GM23338 (cell line): ENCODE results near the gene SLC4A5. TPM values are rescaled to one million over a fixed set of nuclear protein-coding genes. Genes with fewer than 3 reads are reported as not detected.

Experiments used
- ATAC-seq: fragments of 200-7000 bp; cut with Tn5 transposase; 3 replicates; pipeline ENCODE4 v1.9.1; 2020
- DNase-seq: peaks from one replicate; pipeline ENCODE4 v3.0.0-alpha.2; 2015; ENCODE audit warnings: low spot score
- H2AFZ ChIP-seq: fragments of 200-600 bp; sonication (generic); 2 replicates; pipeline ENCODE4 v1.8.0; 2016; ENCODE audit warnings: antibody characterized with exemption, mild to moderate bottlenecking, moderate library complexity
- H3F3A ChIP-seq: fragments of 200-600 bp; sonication (generic); replicated peaks from 2 replicates; pipeline ENCODE4 v1.8.0; 2017; ENCODE audit warnings: antibody characterized with exemption, mixed run types, low read depth
- H3K27ac ChIP-seq: fragments of 200-600 bp; sonication (generic); 2 replicates; pipeline ENCODE4 v1.6.1; 2016; ENCODE audit warnings: low read depth
- H3K27me3 ChIP-seq: fragments of 200-600 bp; sonication (generic); 2 replicates; pipeline ENCODE4 v1.8.0; 2016; ENCODE audit warnings: mild to moderate bottlenecking, mixed run types, moderate library complexity; ENCODE audit not compliant: insufficient read depth
- H3K36me3 ChIP-seq: fragments of 200-600 bp; sonication (generic); 2 replicates; pipeline ENCODE4 v1.8.0; 2016; ENCODE audit warnings: mild to moderate bottlenecking; ENCODE audit not compliant: insufficient read depth
- H3K4me1 ChIP-seq: fragments of 200-600 bp; sonication (generic); 2 replicates; pipeline ENCODE4 v1.8.0; 2016; ENCODE audit warnings: mild to moderate bottlenecking, moderate library complexity; ENCODE audit not compliant: insufficient read depth
- H3K4me2 ChIP-seq: fragments of 200-600 bp; sonication (generic); 2 replicates; pipeline ENCODE4 v1.7.1; 2017; ENCODE audit warnings: mixed run types
- H3K4me3 ChIP-seq: fragments of 200-600 bp; sonication (generic); 2 replicates; pipeline ENCODE4 v1.6.1; 2016; ENCODE audit warnings: mixed run types
- H3K79me2 ChIP-seq: fragments of 200-600 bp; sonication (generic); replicated peaks from 2 replicates; pipeline ENCODE4 v1.8.0; 2017; ENCODE audit warnings: mild to moderate bottlenecking; ENCODE audit not compliant: insufficient read depth
- H3K9me2 ChIP-seq: fragments of 200-600 bp; sonication (generic); 2 replicates; pipeline ENCODE4 v1.8.0; 2017; ENCODE audit not compliant: insufficient read depth
- H4K20me1 ChIP-seq: fragments of 200-600 bp; sonication (generic); replicated peaks from 2 replicates; pipeline ENCODE4 v1.8.0; 2017; ENCODE audit warnings: mild to moderate bottlenecking; ENCODE audit not compliant: insufficient read depth
- H3K27ac Mint-ChIP-seq: 2 replicates; pipeline ENCODE4 v1.8.0; 2020; ENCODE audit warnings: inconsistent platforms, mild to moderate bottlenecking, moderate library complexity, mixed read lengths
- H3K27me3 Mint-ChIP-seq: 3 replicates; pipeline ENCODE4 v1.8.0; 2022; ENCODE audit warnings: low read depth, mild to moderate bottlenecking, moderate library complexity, mixed read lengths, inconsistent platforms; ENCODE audit not compliant: insufficient read depth, poor library complexity
- H3K36me3 Mint-ChIP-seq: 3 replicates; pipeline ENCODE4 v1.8.0; 2021; ENCODE audit warnings: low read depth, mild to moderate bottlenecking, inconsistent platforms, moderate library complexity, mixed read lengths
- H3K4me1 Mint-ChIP-seq: 3 replicates; pipeline ENCODE4 v1.8.0; 2020; ENCODE audit warnings: mild to moderate bottlenecking, inconsistent platforms, mixed read lengths
- H3K4me3 Mint-ChIP-seq: 3 replicates; pipeline ENCODE4 v1.8.0; 2021; ENCODE audit warnings: moderate library complexity, mild to moderate bottlenecking, inconsistent platforms, mixed read lengths
- H3K9me3 Mint-ChIP-seq: 3 replicates; pipeline ENCODE4 v1.8.0; 2020; ENCODE audit warnings: moderate library complexity, mild to moderate bottlenecking, inconsistent platforms, mixed read lengths
- CREB1 ChIP-seq: fragments of 250-450 bp; sonication (Bioruptor Pico); IDR thresholded peaks from 2 replicates; pipeline ENCODE4 v1.5.0; 2020; ENCODE audit warnings: low read depth, mild to moderate bottlenecking, moderate library complexity
- EZH2 ChIP-seq: fragments of 200-600 bp; sonication (generic); IDR thresholded peaks from one replicate; pipeline ENCODE4 v1.8.0; 2017; ENCODE audit warnings: antibody characterized with exemption, mild to moderate bottlenecking, low read depth; ENCODE audit not compliant: unreplicated experiment
- EZH2phosphoT487 ChIP-seq: fragments of 200-600 bp; sonication (generic); IDR thresholded peaks from one replicate; pipeline ENCODE4 v1.8.1; 2018; ENCODE audit warnings: antibody characterized with exemption; ENCODE audit not compliant: unreplicated experiment
- JUNB ChIP-seq: IDR thresholded peaks from one replicate; pipeline ENCODE4 v1.6.1; 2016; ENCODE audit warnings: antibody characterized with exemption; ENCODE audit not compliant: unreplicated experiment
- NANOG ChIP-seq: IDR thresholded peaks from 2 replicates; pipeline ENCODE4 v1.6.1; 2016; ENCODE audit warnings: antibody characterized with exemption, borderline replicate concordance
- POLR2AphosphoS5 ChIP-seq: IDR thresholded peaks from 2 replicates; pipeline ENCODE4 v1.6.1; 2016; ENCODE audit warnings: antibody characterized with exemption, low read depth
- STAT1 ChIP-seq: IDR thresholded peaks from one replicate; pipeline ENCODE4 v1.6.1; 2016; ENCODE audit warnings: antibody characterized with exemption; ENCODE audit not compliant: unreplicated experiment
- ZNF114 ChIP-seq: fragments of 250-450 bp; sonication (Bioruptor Pico); IDR thresholded peaks from 2 replicates; pipeline ENCODE4 v1.5.0; 2020; ENCODE audit warnings: mild to moderate bottlenecking, moderate library complexity
- ZNF331 ChIP-seq: fragments of 250-450 bp; sonication (Bioruptor Pico); IDR thresholded peaks from 2 replicates; pipeline ENCODE4 v1.5.0; 2020; ENCODE audit warnings: low read depth, mild to moderate bottlenecking, moderate library complexity
- polyA plus RNA-seq: library from polyadenylated mRNA; unstranded; fragments of >200 nt; fragmentation: Nextera tagmentation; extraction: Ambion mirVana; gene quantifications from 2 replicates; pipeline ENCODE4 v1.2.1, GENCODE V29; 2016
- total RNA-seq: library from RNA; depleted of rRNA; stranded (reverse); fragments of >200 nt; shearing (Covaris generic); gene quantifications from 2 replicates; pipeline ENCODE4 v1.2.3, GENCODE V29; 2014
- TF ChIP-seq, protein P1 (sequence below): IDR thresholded peaks from 2 replicates; pipeline ENCODE4 v1.6.1; 2016; ENCODE audit warnings: antibody characterized with exemption
- TF ChIP-seq, protein P2 (sequence below): IDR thresholded peaks from one replicate; pipeline ENCODE4 v1.6.1; 2018; ENCODE audit warnings: antibody characterized with exemption; ENCODE audit not compliant: unreplicated experiment
- TF ChIP-seq, protein P3 (sequence below), 2 experiments: fragments of 200-600 bp in 1 of 2; sonication (generic) in 1 of 2; conservative IDR thresholded peaks; 2 replicates each; pipeline versions ENCODE4 v1.5.1 to v1.6.1; 2016 to 2017; ENCODE audit warnings: antibody characterized with exemption in 2 of 2, low read depth in 2 of 2, mild to moderate bottlenecking in 2 of 2, moderate library complexity in 1 of 2

The SLC4A5 gene
- total and polyA plus RNA-seq, 2 experiments from 2014 or later: 0.24 to 0.70 TPM

DNA sequence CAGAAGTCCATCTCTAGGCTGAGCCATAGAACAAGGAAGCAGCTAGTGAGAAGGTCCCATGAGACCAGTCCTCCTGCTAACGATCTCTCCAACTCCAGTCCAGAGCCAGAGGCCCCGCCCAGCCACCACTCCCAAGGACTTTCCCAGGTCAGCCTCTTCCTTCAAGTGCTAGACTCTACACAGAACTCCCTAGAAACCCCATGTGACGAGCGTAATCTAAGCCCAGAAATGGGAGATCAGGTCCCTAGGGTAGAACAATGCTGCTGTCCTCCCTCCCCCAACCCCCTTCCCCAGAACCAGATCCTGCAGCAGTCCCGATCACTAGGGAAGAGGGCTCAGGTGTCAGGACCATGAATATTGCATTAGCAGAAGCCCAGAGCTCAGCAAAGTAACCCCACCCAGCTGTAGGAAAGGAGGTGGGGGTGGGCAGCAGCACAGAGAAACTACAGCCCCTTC lies 30.0 kb upstream of the SLC4A5 start (continued):
- TF ChIP-seq, protein P1, sequence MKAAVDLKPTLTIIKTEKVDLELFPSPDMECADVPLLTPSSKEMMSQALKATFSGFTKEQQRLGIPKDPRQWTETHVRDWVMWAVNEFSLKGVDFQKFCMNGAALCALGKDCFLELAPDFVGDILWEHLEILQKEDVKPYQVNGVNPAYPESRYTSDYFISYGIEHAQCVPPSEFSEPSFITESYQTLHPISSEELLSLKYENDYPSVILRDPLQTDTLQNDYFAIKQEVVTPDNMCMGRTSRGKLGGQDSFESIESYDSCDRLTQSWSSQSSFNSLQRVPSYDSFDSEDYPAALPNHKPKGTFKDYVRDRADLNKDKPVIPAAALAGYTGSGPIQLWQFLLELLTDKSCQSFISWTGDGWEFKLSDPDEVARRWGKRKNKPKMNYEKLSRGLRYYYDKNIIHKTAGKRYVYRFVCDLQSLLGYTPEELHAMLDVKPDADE: no peak
- TF ChIP-seq NANOG: no peak
- no peak for TF ChIP-seq EZH2
- TF ChIP-seq CREB1 (CRISPR knock-in tag): no peak
- TF ChIP-seq, protein P2, sequence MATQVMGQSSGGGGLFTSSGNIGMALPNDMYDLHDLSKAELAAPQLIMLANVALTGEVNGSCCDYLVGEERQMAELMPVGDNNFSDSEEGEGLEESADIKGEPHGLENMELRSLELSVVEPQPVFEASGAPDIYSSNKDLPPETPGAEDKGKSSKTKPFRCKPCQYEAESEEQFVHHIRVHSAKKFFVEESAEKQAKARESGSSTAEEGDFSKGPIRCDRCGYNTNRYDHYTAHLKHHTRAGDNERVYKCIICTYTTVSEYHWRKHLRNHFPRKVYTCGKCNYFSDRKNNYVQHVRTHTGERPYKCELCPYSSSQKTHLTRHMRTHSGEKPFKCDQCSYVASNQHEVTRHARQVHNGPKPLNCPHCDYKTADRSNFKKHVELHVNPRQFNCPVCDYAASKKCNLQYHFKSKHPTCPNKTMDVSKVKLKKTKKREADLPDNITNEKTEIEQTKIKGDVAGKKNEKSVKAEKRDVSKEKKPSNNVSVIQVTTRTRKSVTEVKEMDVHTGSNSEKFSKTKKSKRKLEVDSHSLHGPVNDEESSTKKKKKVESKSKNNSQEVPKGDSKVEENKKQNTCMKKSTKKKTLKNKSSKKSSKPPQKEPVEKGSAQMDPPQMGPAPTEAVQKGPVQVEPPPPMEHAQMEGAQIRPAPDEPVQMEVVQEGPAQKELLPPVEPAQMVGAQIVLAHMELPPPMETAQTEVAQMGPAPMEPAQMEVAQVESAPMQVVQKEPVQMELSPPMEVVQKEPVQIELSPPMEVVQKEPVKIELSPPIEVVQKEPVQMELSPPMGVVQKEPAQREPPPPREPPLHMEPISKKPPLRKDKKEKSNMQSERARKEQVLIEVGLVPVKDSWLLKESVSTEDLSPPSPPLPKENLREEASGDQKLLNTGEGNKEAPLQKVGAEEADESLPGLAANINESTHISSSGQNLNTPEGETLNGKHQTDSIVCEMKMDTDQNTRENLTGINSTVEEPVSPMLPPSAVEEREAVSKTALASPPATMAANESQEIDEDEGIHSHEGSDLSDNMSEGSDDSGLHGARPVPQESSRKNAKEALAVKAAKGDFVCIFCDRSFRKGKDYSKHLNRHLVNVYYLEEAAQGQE: no peak

DNA sequence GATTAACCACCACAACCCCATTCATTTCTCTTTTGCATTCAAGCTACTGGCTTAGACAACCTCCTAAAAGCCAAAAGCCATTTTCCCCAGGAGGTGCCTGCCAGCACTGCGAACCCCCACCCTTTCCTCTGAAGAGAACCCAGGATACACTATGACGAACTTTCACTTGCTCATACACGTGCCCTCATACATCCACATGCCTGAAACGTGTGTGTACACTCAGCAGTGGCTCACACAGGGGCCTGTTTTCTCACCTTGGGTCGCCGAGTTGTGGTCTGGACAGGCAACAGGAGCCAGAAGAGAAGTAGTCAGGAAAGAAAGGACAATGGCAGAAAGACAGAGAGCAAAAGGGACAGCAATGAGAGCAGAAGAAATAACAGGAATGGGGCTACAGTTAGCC lies 29.5 kb upstream of the SLC4A5 start:
- peaks cover 52% of the 10 kb centered on the region for H3K36me3 Mint-ChIP-seq
- H3K4me1 ChIP-seq: peaks cover 19% of the 10 kb centered on the region
- H3K4me2 ChIP-seq: 0 out of 2 replicates have a peak overlapping the region, but pooled peaks have one; percentile 38
- H3K27ac Mint-ChIP-seq: peak overlapping the region; percentile 64
- H3K79me2 ChIP-seq: peaks cover 20% of the 10 kb centered on the region
- H3K4me1 Mint-ChIP-seq: peaks cover 29% of the 10 kb centered on the region
- H3K27ac ChIP-seq: no peak overlapping the region
- no peaks in the 10 kb centered on the region for H3K27me3 ChIP-seq
- no peak overlapping the region for H2AFZ ChIP-seq
- no peaks in the 10 kb centered on the region for H3K9me2 ChIP-seq
- peak overlapping the region; percentile 85; the same call in 1 of the 3 replicates for H3K4me3 Mint-ChIP-seq
- H4K20me1 ChIP-seq: peaks cover 7% of the 10 kb centered on the region
- peaks cover 2% of the 10 kb centered on the region for H3K27me3 Mint-ChIP-seq
- 0 out of 2 replicates have a peak, but pooled peaks cover 5% of the 10 kb centered on the region for H3F3A ChIP-seq
- H3K4me3 ChIP-seq: no peak overlapping the region
- DNase-seq (no peak), ATAC-seq (no peak)
- no peaks in the 10 kb centered on the region for H3K9me3 Mint-ChIP-seq
- H3K36me3 ChIP-seq: peaks cover 17% of the 10 kb centered on the region
- TF ChIP-seq STAT1: no peak
- TF ChIP-seq CREB1 (CRISPR knock-in tag): no peak
- TF ChIP-seq, protein P2: no peak
- no peak for TF ChIP-seq POLR2AphosphoS5
- TF ChIP-seq, protein P3, sequence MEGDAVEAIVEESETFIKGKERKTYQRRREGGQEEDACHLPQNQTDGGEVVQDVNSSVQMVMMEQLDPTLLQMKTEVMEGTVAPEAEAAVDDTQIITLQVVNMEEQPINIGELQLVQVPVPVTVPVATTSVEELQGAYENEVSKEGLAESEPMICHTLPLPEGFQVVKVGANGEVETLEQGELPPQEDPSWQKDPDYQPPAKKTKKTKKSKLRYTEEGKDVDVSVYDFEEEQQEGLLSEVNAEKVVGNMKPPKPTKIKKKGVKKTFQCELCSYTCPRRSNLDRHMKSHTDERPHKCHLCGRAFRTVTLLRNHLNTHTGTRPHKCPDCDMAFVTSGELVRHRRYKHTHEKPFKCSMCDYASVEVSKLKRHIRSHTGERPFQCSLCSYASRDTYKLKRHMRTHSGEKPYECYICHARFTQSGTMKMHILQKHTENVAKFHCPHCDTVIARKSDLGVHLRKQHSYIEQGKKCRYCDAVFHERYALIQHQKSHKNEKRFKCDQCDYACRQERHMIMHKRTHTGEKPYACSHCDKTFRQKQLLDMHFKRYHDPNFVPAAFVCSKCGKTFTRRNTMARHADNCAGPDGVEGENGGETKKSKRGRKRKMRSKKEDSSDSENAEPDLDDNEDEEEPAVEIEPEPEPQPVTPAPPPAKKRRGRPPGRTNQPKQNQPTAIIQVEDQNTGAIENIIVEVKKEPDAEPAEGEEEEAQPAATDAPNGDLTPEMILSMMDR (conservative IDR thresholded peaks at IDR 0.05; ENCODE audit: low read depth in 2 of 2): no peak
- no peak for TF ChIP-seq NANOG
- TF ChIP-seq JUNB: no peak
- TF ChIP-seq, protein P1: no peak
- no peak for TF ChIP-seq ZNF114
- no peak for TF ChIP-seq EZH2phosphoT487
- TF ChIP-seq ZNF331 (CRISPR knock-in tag): no peak
